Measurements from ENCODE around the gene STYK1.
"Not testable (repeated sequence)": the region's sequence is repeated elsewhere in the genome, so short reads cannot be mapped to it uniquely, and the experiment has no call there.

STYK1 gene

GRCh38 chr12:10615532-10615931 is 58.3 kb downstream of the STYK1 start:
- H3K4me1 ChIP-seq: peaks cover 3% of the 10 kb centered on the region
- no peaks in the 10 kb centered on the region for H3K27me3 ChIP-seq (ENCODE audit: control insufficient read depth, insufficient read depth, low read length)
- H3K27ac ChIP-seq: no peak overlapping the region
- H3K9me3 ChIP-seq (ENCODE audit: control insufficient read depth, low read length): no peaks in the 10 kb centered on the region
- no peak overlapping the region for H3K4me2 ChIP-seq (ENCODE audit: low read length)
- TF ChIP-seq CTCF (IDR thresholded peaks at IDR 0.05): no peak
- no peak overlapping the region for H2AFZ ChIP-seq
- H3K79me2 ChIP-seq: peaks cover 3% of the 10 kb centered on the region
- H3K36me3 ChIP-seq (ENCODE audit: control insufficient read depth, insufficient read depth, low read length): no peaks in the 10 kb centered on the region
- H3K9ac ChIP-seq: no peak overlapping the region
- no peak overlapping the region for H3K4me3 ChIP-seq (ENCODE audit: low read depth, low read length)

GRCh38 chr12:10614056-10614370 is 59.8 kb downstream of the STYK1 start:
- H3K79me2 ChIP-seq: peaks cover 3% of the 10 kb centered on the region
- peak overlapping the region; percentile 71 for H3K27ac ChIP-seq
- peak overlapping the region; percentile 90 for H2AFZ ChIP-seq

DNA sequence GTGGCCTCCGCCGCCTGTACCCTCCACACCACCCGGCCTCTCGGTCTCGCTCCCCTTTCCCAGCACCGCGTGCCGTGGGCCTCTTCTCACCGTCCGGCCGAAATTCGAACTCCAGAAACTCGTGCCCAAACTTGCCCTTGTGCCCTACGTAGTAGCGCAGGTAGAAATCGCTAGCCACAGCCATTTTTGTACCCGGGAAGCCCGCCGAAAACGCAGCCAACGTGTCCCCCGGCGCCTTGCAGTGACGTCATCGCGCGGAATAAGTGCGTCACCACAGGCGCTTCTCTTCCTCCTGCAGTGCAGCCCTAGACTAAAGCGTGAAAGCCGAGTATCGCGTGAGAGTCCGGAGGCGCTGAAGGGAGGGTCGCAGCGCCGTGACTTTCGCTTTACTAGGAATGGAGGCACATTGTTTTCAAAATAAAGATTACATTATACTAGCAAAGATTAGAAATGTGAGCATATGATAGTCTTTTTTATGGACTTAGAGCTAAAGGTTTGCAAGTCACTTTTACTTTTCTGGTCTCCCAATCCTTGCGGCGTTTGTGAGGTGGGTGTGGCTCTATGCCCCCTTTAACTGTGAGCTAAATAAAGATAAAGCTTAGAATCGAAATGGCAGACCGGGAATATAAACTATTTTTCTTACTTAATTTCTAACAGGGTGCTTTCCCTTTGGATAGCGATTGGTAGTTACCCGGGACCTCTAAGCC is 60.4 kb downstream of the STYK1 start, which contains the start of gene MAGOHB:
MAGOHB (minus strand) TSS at position 261 of the 707 bp plus-strand sequence; CDS start at position 184, 77 bp downstream.
- TF ChIP-seq CTCF (IDR thresholded peaks at IDR 0.05): no peak
- H3K79me2 ChIP-seq: peaks cover 3% of the 10 kb centered on the region
- no peaks in the 10 kb centered on the region for H3K36me3 ChIP-seq (ENCODE audit: control insufficient read depth, insufficient read depth, low read length)
- H3K4me3 ChIP-seq (ENCODE audit: low read depth, low read length): peak within 1 kb of the TSS; percentile 98
- H2AFZ ChIP-seq: peak within 1 kb of the TSS; percentile 90
- no peaks in the 10 kb centered on the region for H3K9me3 ChIP-seq (ENCODE audit: control insufficient read depth, low read length)
- H3K9ac ChIP-seq: peak within 1 kb of the TSS; percentile 28
- H3K27ac ChIP-seq: peak within 1 kb of the TSS; percentile 71
- no peaks in the 10 kb centered on the region for H3K27me3 ChIP-seq (ENCODE audit: control insufficient read depth, insufficient read depth, low read length)
- H3K4me1 ChIP-seq: peaks cover 3% of the 10 kb centered on the region
- H3K4me2 ChIP-seq (ENCODE audit: low read length): peak within 1 kb of the TSS; percentile 75

More at GRCh38 chr12:10614056-10614370, 59.8 kb downstream of the STYK1 start:
- Histone ChIP-seq H3K4me2 (ENCODE audit: low read length) (peak overlapping the region; percentile 75), H3K9me3 (ENCODE audit: control insufficient read depth, low read length) (no peaks in the 10 kb centered on the region), H3K9ac (no peak overlapping the region), H3K4me1 (peaks cover 3% of the 10 kb centered on the region), H3K4me3 (ENCODE audit: low read depth, low read length) (peak overlapping the region; percentile 98), H3K36me3 (ENCODE audit: control insufficient read depth, insufficient read depth, low read length) (no peaks in the 10 kb centered on the region), H3K27me3 (ENCODE audit: control insufficient read depth, insufficient read depth, low read length) (no peaks in the 10 kb centered on the region)
- TF ChIP-seq CTCF (IDR thresholded peaks at IDR 0.05): no peak

DNA sequence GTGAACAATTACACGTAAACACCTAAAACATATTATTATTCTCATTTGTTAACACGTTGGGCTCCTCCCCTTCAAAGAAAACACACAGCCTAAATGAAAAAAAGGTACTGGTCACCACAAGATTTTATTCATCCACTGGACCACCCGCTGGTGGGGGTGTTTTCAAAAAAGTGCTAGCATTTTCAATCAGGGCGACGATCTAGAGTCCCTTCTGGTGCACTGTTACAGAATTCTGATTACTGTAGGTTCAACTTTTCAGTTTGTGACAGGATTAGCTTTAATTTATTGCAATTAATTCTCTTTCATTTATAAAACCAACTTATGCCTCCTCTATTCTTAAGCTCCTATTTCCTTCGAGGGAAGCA is 60.9 kb downstream of the STYK1 start:
- peak overlapping the region; percentile 75 for H3K4me2 ChIP-seq (ENCODE audit: low read length)
- TF ChIP-seq CTCF (IDR thresholded peaks at IDR 0.05): no peak
- peak overlapping the region; percentile 98 for H3K4me3 ChIP-seq (ENCODE audit: low read depth, low read length)
- peaks cover 3% of the 10 kb centered on the region for H3K79me2 ChIP-seq
- peaks cover 3% of the 10 kb centered on the region for H3K4me1 ChIP-seq
- H2AFZ ChIP-seq: peak overlapping the region; percentile 90
- H3K27ac ChIP-seq: peak overlapping the region; percentile 71
- H3K36me3 ChIP-seq (ENCODE audit: control insufficient read depth, insufficient read depth, low read length): no peaks in the 10 kb centered on the region
- H3K9me3 ChIP-seq (ENCODE audit: control insufficient read depth, low read length): no peaks in the 10 kb centered on the region
- peak overlapping the region; percentile 28 for H3K9ac ChIP-seq
- no peaks in the 10 kb centered on the region for H3K27me3 ChIP-seq (ENCODE audit: control insufficient read depth, insufficient read depth, low read length)

GRCh38 chr12:10612110-10612509 is 61.7 kb downstream of the STYK1 start:
- Histone ChIP-seq H3K4me1 (peaks cover 3% of the 10 kb centered on the region), H3K27me3 (ENCODE audit: control insufficient read depth, insufficient read depth, low read length) (no peaks in the 10 kb centered on the region), H3K36me3 (ENCODE audit: control insufficient read depth, insufficient read depth, low read length) (no peaks in the 10 kb centered on the region), H3K9me3 (ENCODE audit: control insufficient read depth, low read length) (no peaks in the 10 kb centered on the region), H3K4me3 (ENCODE audit: low read depth, low read length) (peak overlapping the region; percentile 98), H3K9ac (no peak overlapping the region), H2AFZ (no peak overlapping the region), H3K79me2 (peaks cover 3% of the 10 kb centered on the region), H3K27ac (no peak overlapping the region), H3K4me2 (ENCODE audit: low read length) (peak overlapping the region; percentile 75)
- TF ChIP-seq CTCF (IDR thresholded peaks at IDR 0.05): no peak

- H3K4me1 ChIP-seq; H2AFZ ChIP-seq; H3K4me2 ChIP-seq (ENCODE audit: low read length); H3K79me2 ChIP-seq; H3K27me3 ChIP-seq (ENCODE audit: control insufficient read depth, insufficient read depth, low read length); H3K36me3 ChIP-seq (ENCODE audit: control insufficient read depth, insufficient read depth, low read length); H3K9me3 ChIP-seq (ENCODE audit: control insufficient read depth, low read length); H3K4me3 ChIP-seq (ENCODE audit: low read depth, low read length); H3K27ac ChIP-seq; H3K9ac ChIP-seq: not testable (repeated sequence)
These were observed 62.6 kb downstream of the STYK1 start for GRCh38 chr12:10611258-10611657.
